NT2/D1 (cell line): Measurements from ENCODE around the gene CCDC102B.

Experiments
- SUZ12 ChIP-seq: IDR thresholded peaks from 2 replicates; pipeline ENCODE4 v1.6.1; 2011; ENCODE audit not compliant: insufficient read length, insufficient read depth; ENCODE audit errors: extremely low read depth
- YY1 ChIP-seq: IDR thresholded peaks from 2 replicates; pipeline ENCODE4 v1.6.1; 2011; ENCODE audit not compliant: insufficient read length, insufficient read depth
- ZNF274 ChIP-seq: IDR thresholded peaks from 2 replicates; pipeline ENCODE4 v1.6.1; 2011; ENCODE audit warnings: mild to moderate bottlenecking, low read depth, low read length

- TF ChIP-seq SUZ12 (no peak), YY1 (no peak), ZNF274 (no peak)
Measured at GRCh38 chr18:68918216-68918615, 120.3 kb downstream of the CCDC102B start.
